HUES64 (cell line): Measurements from ENCODE around the gene IQCF2. TPM values are rescaled to one million over a fixed set of nuclear protein-coding genes. Genes with fewer than 3 reads are reported as not detected.

Experiments
- H3K27ac ChIP-seq: 2 replicates; pipeline ENCODE4 v1.7.0; 2013; ENCODE audit warnings: low read depth, low read length, inconsistent platforms
- H3K27me3 ChIP-seq: 2 replicates; pipeline ENCODE4 v1.6.1; 2013; ENCODE audit warnings: mild to moderate bottlenecking, low read length; ENCODE audit not compliant: insufficient read depth
- H3K36me3 ChIP-seq: 2 replicates; pipeline ENCODE4 v1.6.1; 2013; ENCODE audit warnings: mild to moderate bottlenecking, low read length; ENCODE audit not compliant: insufficient read depth
- H3K4me1 ChIP-seq: 2 replicates; pipeline ENCODE4 v1.6.1; 2013; ENCODE audit warnings: mild to moderate bottlenecking, low read length, moderate library complexity; ENCODE audit not compliant: insufficient read depth
- H3K4me3 ChIP-seq: 2 replicates; pipeline ENCODE4 v1.5.1; 2013; ENCODE audit warnings: mild to moderate bottlenecking, low read length, moderate library complexity
- H3K9ac ChIP-seq: 2 replicates; pipeline ENCODE4 v1.6.1; 2013; ENCODE audit warnings: mild to moderate bottlenecking, low read depth, low read length
- H3K9me3 ChIP-seq: 2 replicates; pipeline ENCODE4 v1.6.1; 2013; ENCODE audit warnings: low read depth, low read length; ENCODE audit not compliant: insufficient read depth
- WGBS: fragments of 150-250, 120-280 bp; methylation state at CpG from one replicate; pipeline ENCODE4 v1.1.7; 2013; ENCODE audit warnings: missing lambda C conversion rate; 5-methylcytosine and 5-hydroxymethylcytosine counted together
- polyA plus RNA-seq, 2 experiments: library from polyadenylated mRNA; stranded (reverse); fragments of 50-300 nt; gene quantifications; one replicate each; pipeline ENCODE4 v1.2.3, GENCODE V29; 2013

Gene IQCF2
- not detected for polyA plus RNA-seq (2013, experiment 1 of 2)
- not detected for polyA plus RNA-seq (2013, experiment 2 of 2)

- no peak within 1 kb of the TSS for H3K27ac ChIP-seq
- no peaks in the 10 kb centered on the region for H3K4me1 ChIP-seq
- H3K36me3 ChIP-seq = no peaks in the 10 kb centered on the region
- 92% methylated on average over 7 of the region's 7 CpGs for WGBS
- no peak within 1 kb of the TSS for H3K9ac ChIP-seq
- no peaks in the 10 kb centered on the region; the same call in 1 of the 2 replicates for H3K9me3 ChIP-seq
- H3K27me3 ChIP-seq = no peaks in the 10 kb centered on the region; the same call in 1 of the 2 replicates
- H3K4me3 ChIP-seq = no peak within 1 kb of the TSS
Observed at GRCh38 chr3:51860703-51861665, at the start of gene IQCF2. Gene IQCF2 (plus strand): TSS chr3:51861615. CDS start chr3:51861667, 52 bp downstream.

- H3K27me3 ChIP-seq = no peaks in the 10 kb centered on the region
- no peaks in the 10 kb centered on the region for H3K36me3 ChIP-seq
- 0 out of 2 replicates have a peak, but pooled peaks cover 4% of the 10 kb centered on the region for H3K9me3 ChIP-seq
- WGBS = 92% methylated on average over 6 of the region's 6 CpGs
- no peak overlapping the region for H3K4me3 ChIP-seq
- no peak overlapping the region for H3K27ac ChIP-seq
- H3K9ac ChIP-seq = no peak overlapping the region
- H3K4me1 ChIP-seq = no peaks in the 10 kb centered on the region
Observed at GRCh38 chr3:51813539-51813938, 47.9 kb upstream of the IQCF2 start.

GRCh38 chr3:51814034-51814433, 47.4 kb upstream of the IQCF2 start:
- Histone ChIP-seq H3K27ac (no peak overlapping the region), H3K27me3 (no peaks in the 10 kb centered on the region), H3K9ac (no peak overlapping the region), H3K9me3 (no peaks in the 10 kb centered on the region), H3K4me1 (no peaks in the 10 kb centered on the region), H3K4me3 (no peak overlapping the region), H3K36me3 (no peaks in the 10 kb centered on the region)
- WGBS = 93% methylated on average over 3 of the region's 3 CpGs

GRCh38 chr3:51815614-51816013, 45.8 kb upstream of the IQCF2 start:
- no peaks in the 10 kb centered on the region for H3K36me3 ChIP-seq
- H3K9ac ChIP-seq = no peak overlapping the region
- H3K27ac ChIP-seq = no peak overlapping the region
- no peaks in the 10 kb centered on the region for H3K9me3 ChIP-seq
- no peaks in the 10 kb centered on the region for H3K27me3 ChIP-seq
- H3K4me1 ChIP-seq = no peaks in the 10 kb centered on the region
- 71% methylated on average over 4 of the region's 4 CpGs for WGBS
- no peak overlapping the region for H3K4me3 ChIP-seq

DNA sequence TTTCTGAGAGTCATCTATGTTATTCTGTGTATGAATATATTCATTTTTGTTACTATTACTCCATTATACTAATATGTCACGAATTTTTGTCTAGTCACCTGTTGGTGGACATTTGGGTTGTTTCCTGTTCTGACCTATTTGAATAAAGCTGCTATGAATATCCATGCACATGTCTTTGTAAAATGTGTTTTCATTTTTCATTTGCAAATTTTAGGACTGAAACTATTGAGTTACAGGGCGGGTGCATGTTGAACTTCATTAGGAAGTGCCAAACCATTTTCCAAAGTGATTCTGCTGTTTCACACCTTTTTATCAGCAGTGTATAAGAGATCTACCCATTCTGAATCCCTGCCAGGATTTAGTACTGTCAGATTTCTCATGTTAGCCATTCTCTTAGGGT, 44.7 kb upstream of the IQCF2 start:
- no peaks in the 10 kb centered on the region for H3K27me3 ChIP-seq
- H3K27ac ChIP-seq = no peak overlapping the region
- no peak overlapping the region for H3K4me3 ChIP-seq
- H3K9ac ChIP-seq = no peak overlapping the region
- H3K36me3 ChIP-seq = no peaks in the 10 kb centered on the region
- no peaks in the 10 kb centered on the region for H3K9me3 ChIP-seq
- H3K4me1 ChIP-seq = no peaks in the 10 kb centered on the region
- 96% methylated on average over 2 of the region's 2 CpGs for WGBS

DNA sequence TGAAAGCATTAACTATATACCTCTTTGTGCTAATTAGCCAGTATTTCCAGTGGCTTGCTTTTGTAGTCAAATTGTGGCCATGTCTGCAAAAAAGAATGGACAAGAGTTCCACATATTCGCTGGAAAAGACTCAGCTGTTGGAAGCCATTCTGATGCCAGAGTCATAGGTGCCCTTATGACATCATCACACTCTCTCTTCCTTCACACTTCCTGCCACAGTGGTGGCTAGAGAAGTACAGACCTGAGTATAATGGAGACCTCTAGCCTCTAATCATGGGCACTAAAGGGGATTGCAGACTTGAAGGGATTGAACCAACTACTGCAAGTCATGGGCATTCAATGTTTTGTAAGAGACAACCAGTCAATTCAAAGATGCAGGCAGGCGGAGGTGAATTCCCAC, 44.0 kb upstream of the IQCF2 start:
- Histone ChIP-seq H3K27ac (no peak overlapping the region), H3K27me3 (no peaks in the 10 kb centered on the region), H3K4me1 (no peaks in the 10 kb centered on the region), H3K9ac (no peak overlapping the region), H3K36me3 (no peaks in the 10 kb centered on the region), H3K4me3 (no peak overlapping the region), H3K9me3 (no peaks in the 10 kb centered on the region)
- WGBS = 92% methylated on average over 2 of the region's 2 CpGs

DNA sequence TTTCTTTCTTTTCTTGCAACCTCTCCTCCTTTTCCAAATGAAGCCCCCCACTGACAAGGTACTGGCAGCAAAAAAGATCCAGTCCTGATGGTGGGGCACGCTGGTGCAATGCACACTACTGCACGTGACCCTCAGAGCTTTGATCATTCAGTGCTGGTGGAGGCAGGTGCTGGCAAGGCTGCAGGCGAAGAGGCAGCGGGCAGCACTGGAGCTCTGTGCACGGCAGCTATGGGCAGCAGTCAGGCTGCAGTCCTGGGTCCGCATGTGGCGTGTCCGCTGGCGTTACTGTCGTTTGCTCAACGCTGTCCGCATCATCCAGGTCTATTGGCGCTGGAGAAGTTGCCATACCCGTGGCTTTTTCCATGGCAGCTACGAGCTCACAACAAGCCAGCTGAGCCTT, 42.3 kb upstream of the IQCF2 start:
- H3K27me3 ChIP-seq = no peaks in the 10 kb centered on the region
- 94% methylated on average over 15 of the region's 15 CpGs for WGBS
- H3K36me3 ChIP-seq = no peaks in the 10 kb centered on the region
- no peak overlapping the region for H3K4me3 ChIP-seq
- no peak overlapping the region for H3K9ac ChIP-seq
- no peak overlapping the region for H3K27ac ChIP-seq
- no peaks in the 10 kb centered on the region for H3K9me3 ChIP-seq
- no peaks in the 10 kb centered on the region for H3K4me1 ChIP-seq

DNA sequence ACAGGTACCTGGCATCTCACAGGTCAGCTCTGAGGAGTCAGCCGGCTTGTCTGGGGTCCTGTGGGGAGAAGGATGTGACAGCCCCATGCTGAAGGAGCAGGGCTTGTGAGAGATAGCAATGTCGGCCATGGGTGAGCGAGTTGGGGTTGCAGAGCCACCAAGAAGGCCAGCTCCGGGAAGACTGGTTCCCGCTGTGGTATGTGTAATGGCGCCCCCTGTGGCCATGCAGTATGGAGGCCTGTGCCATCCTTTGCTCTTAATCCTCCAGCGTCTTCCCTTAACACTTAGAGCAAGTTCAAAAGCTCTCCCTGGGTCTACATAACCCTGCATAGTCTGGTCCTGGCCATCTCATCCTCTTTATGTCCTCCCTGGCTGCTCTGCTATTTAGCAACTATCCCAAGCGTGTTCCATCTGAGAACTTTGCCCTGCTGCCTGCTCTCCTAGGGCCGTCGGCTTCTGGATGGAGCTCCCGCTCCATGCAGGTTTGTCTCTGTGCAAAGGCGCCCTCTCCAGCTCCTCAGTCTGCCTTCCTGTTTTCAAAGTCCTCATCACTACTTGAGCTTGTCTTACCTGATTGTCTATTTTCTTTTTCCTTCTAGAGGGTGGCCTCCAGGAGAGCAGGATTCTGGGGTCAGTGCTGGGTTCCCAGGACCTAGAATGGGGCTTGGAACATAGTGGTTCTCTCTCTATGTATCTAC, 41.6 kb upstream of the IQCF2 start:
- Histone ChIP-seq H3K4me1 (no peaks in the 10 kb centered on the region), H3K27ac (no peak overlapping the region), H3K4me3 (no peak overlapping the region), H3K36me3 (no peaks in the 10 kb centered on the region), H3K9me3 (no peaks in the 10 kb centered on the region), H3K9ac (no peak overlapping the region), H3K27me3 (no peaks in the 10 kb centered on the region)
- WGBS = 58% methylated on average over 12 of the region's 12 CpGs

- H3K27ac ChIP-seq = no peak overlapping the region
- WGBS = 91% methylated on average over 1 of the region's 1 CpG
- H3K36me3 ChIP-seq = no peaks in the 10 kb centered on the region
- no peak overlapping the region for H3K9ac ChIP-seq
- no peaks in the 10 kb centered on the region for H3K27me3 ChIP-seq
- no peaks in the 10 kb centered on the region for H3K4me1 ChIP-seq
- H3K9me3 ChIP-seq = no peaks in the 10 kb centered on the region
- no peak overlapping the region for H3K4me3 ChIP-seq
Observed at GRCh38 chr3:51828297-51828696, 33.1 kb upstream of the IQCF2 start.

GRCh38 chr3:51830345-51830744, 31.1 kb upstream of the IQCF2 start:
- Histone ChIP-seq H3K27ac (no peak overlapping the region), H3K4me1 (no peaks in the 10 kb centered on the region), H3K9me3 (0 out of 2 replicates have a peak, but pooled peaks cover 2% of the 10 kb centered on the region), H3K4me3 (no peak overlapping the region), H3K36me3 (no peaks in the 10 kb centered on the region), H3K27me3 (no peaks in the 10 kb centered on the region), H3K9ac (no peak overlapping the region)
- WGBS = 95% methylated on average over 13 of the region's 13 CpGs

DNA sequence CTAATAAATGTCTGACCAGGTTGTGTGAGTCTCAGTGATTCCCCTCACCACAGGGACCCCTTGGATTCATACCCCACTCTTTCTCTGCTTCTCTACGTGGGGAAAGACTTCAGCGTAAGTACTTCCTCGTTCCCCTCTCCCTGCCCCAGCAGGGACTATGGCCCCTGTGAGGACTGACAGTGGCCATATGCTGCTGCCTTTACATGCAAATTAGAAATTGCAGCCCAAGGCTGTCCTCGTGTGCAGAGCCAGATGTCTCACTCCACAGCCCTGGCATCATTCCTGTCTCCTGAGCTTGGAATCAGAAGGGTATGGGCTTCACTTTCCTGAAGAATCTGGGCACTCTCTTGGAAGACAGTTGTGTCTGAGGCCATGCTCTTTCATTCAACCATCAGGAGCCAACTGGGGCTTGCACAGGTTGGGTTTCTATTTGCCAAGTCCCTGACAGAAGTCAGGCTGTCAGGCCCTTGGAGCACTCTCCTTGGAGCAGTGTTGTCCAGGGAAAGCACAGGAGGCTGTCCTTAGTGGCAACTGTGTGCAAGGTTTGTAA, 30.5 kb upstream of the IQCF2 start:
- Histone ChIP-seq H3K27ac (no peak overlapping the region), H3K27me3 (no peaks in the 10 kb centered on the region), H3K4me1 (no peaks in the 10 kb centered on the region), H3K9ac (no peak overlapping the region), H3K9me3 (0 out of 2 replicates have a peak, but pooled peaks cover 2% of the 10 kb centered on the region), H3K36me3 (no peaks in the 10 kb centered on the region), H3K4me3 (no peak overlapping the region)
- WGBS = 56% methylated on average over 4 of the region's 4 CpGs
